SK-N-SH (cell line): ENCODE data around the gene CIROP. TPM values are rescaled to one million over a fixed set of nuclear protein-coding genes. Genes with fewer than 3 reads are reported as not detected.

Experiments used
- CTCF ChIA-PET: fragments of 300-600, 350-600 bp; formaldehyde crosslinking; extraction: SDS; loops from one replicate; lab custom pipeline; 2021; lab: Yijun Ruan, JAX
- POLR2A ChIA-PET: fragments of 350-600 bp; sonication (Branson Sonifier 250); formaldehyde crosslinking; extraction: SDS; loops from one replicate; lab custom pipeline; 2020; ENCODE audit warnings: antibody characterized with exemption, inconsistent platforms; lab: Yijun Ruan, JAX
- DNase-seq: peaks from one replicate; pipeline ENCODE4 v3.0.0; 2012
- H2AFZ ChIP-seq: fragments of 200-600 bp; sonication (generic); 2 replicates; pipeline ENCODE4 v1.8.1; 2016; ENCODE audit warnings: antibody characterized with exemption, mild to moderate bottlenecking, low read depth
- H3F3A ChIP-seq: fragments of 200-600 bp; sonication (generic); replicated peaks from 2 replicates; pipeline ENCODE3; 2016; ENCODE audit warnings: antibody characterized with exemption, mild to moderate bottlenecking; ENCODE audit not compliant: insufficient read depth
- H3K27ac ChIP-seq, 2 experiments: fragments of 200-500 bp in 1 of 2; fragments of 200-600 bp in 1 of 2; sonication (Bioruptor generic) in 1 of 2; sonication (generic), shearing (Covaris generic) in 1 of 2; 2 replicates each; pipeline versions ENCODE4 v1.5.1 to v1.6.1; 2014 to 2016; ENCODE audit warnings: low read depth in 2 of 2, inconsistent platforms in 1 of 2, low read length in 1 of 2, mild to moderate bottlenecking in 1 of 2, mixed read lengths in 1 of 2
- H3K27me3 ChIP-seq: fragments of 200-600 bp; sonication (generic), shearing (Covaris generic); 2 replicates; pipeline ENCODE4 v1.6.1; 2016; ENCODE audit warnings: mixed run types; ENCODE audit not compliant: insufficient read depth
- H3K36me3 ChIP-seq, 2 experiments: fragments of 200-500 bp in 1 of 2; fragments of 200-600 bp in 1 of 2; sonication (Bioruptor generic) in 1 of 2; sonication (generic) in 1 of 2; replicated peaks in 1 of 2; 2 replicates each; pipeline versions ENCODE3 to v1.5.1; 2014 to 2016; ENCODE audit warnings: low read length in 1 of 2, mild to moderate bottlenecking in 1 of 2; ENCODE audit not compliant: insufficient read depth in 2 of 2, control insufficient read depth in 1 of 2
- H3K4me1 ChIP-seq, 2 experiments: fragments of 200-500 bp in 1 of 2; fragments of 200-600 bp in 1 of 2; sonication (Bioruptor generic) in 1 of 2; sonication (generic), shearing (Covaris generic) in 1 of 2; 2 replicates each; pipeline versions ENCODE4 v1.5.1 to v1.6.1; 2014 to 2016; ENCODE audit warnings: low read depth in 1 of 2, low read length in 1 of 2, mixed run types in 1 of 2; ENCODE audit not compliant: insufficient read depth in 2 of 2, control insufficient read depth in 1 of 2
- H3K4me2 ChIP-seq: fragments of 200-600 bp; sonication (generic), shearing (Covaris generic); 2 replicates; pipeline ENCODE4 v1.6.1; 2017; ENCODE audit warnings: mixed run types
- H3K4me3 ChIP-seq, 2 experiments: fragments of 200-500 bp in 1 of 2; fragments of 200-600 bp in 1 of 2; sonication (Bioruptor generic) in 1 of 2; sonication (generic), shearing (Covaris generic) in 1 of 2; 2 replicates each; pipeline versions ENCODE4 v1.5.1 to v1.8.1; 2014 to 2016; ENCODE audit warnings: low read depth in 2 of 2, inconsistent platforms in 1 of 2, low read length in 1 of 2, mild to moderate bottlenecking in 1 of 2, mixed read lengths in 1 of 2, moderate library complexity in 1 of 2
- H3K79me2 ChIP-seq: fragments of 200-600 bp; sonication (generic); 2 replicates; pipeline ENCODE4 v1.8.1; 2017; ENCODE audit warnings: mild to moderate bottlenecking; ENCODE audit not compliant: insufficient read depth
- H3K9ac ChIP-seq: fragments of 200-600 bp; sonication (generic); 2 replicates; pipeline ENCODE4 v1.6.1; 2017; ENCODE audit warnings: mixed run types
- H3K9me2 ChIP-seq: fragments of 200-600 bp; sonication (generic); 2 replicates; pipeline ENCODE4 v1.6.1; 2017; ENCODE audit warnings: mixed run types
- H3K9me3 ChIP-seq: fragments of 200-600 bp; sonication (generic); 2 replicates; pipeline ENCODE4 v1.6.1; 2017; ENCODE audit warnings: mixed run types, mild to moderate bottlenecking, moderate library complexity
- H4K20me1 ChIP-seq: fragments of 200-600 bp; sonication (generic); 2 replicates; pipeline ENCODE4 v1.6.1; 2017; ENCODE audit warnings: mild to moderate bottlenecking, mixed run types; ENCODE audit not compliant: insufficient read depth
- ELF1 ChIP-seq: IDR thresholded peaks from 2 replicates; pipeline ENCODE4 v1.4.0; 2012
- EZH2phosphoT487 ChIP-seq: fragments of 200-600 bp; sonication (generic); IDR thresholded peaks from 2 replicates; pipeline ENCODE4 v1.6.1; 2017; ENCODE audit warnings: low read depth, mixed run types, mild to moderate bottlenecking, antibody characterized with exemption, moderate library complexity, borderline replicate concordance
- GATA2 ChIP-seq: sonication (generic); formaldehyde crosslinking; IDR thresholded peaks from 2 replicates; pipeline ENCODE4 v1.5.0; 2020; ENCODE audit warnings: mild to moderate bottlenecking, missing genetic modification reagents
- MAX ChIP-seq: IDR thresholded peaks from 2 replicates; pipeline ENCODE4 v1.4.0; 2012; ENCODE audit warnings: low read depth
- MXI1 ChIP-seq: IDR thresholded peaks from 2 replicates; pipeline ENCODE4 v1.6.1; 2012; ENCODE audit warnings: mild to moderate bottlenecking, low read depth, low read length, improper control_type of control experiment
- PBX3 ChIP-seq: IDR thresholded peaks from 2 replicates; pipeline ENCODE4; 2012
- RAD21 ChIP-seq: IDR thresholded peaks from 2 replicates; pipeline ENCODE4 v1.6.1; 2012; ENCODE audit warnings: mild to moderate bottlenecking, low read length
- RCOR1 ChIP-seq: fragments of 150-350 bp; IDR thresholded peaks from 2 replicates; pipeline ENCODE4 v1.6.1; 2017; ENCODE audit warnings: antibody characterized with exemption, low read length
- REST ChIP-seq: IDR thresholded peaks from 2 replicates; pipeline ENCODE4 v1.6.1; 2012; ENCODE audit warnings: mild to moderate bottlenecking, low read depth, low read length, moderate library complexity
- RFX5 ChIP-seq: IDR thresholded peaks from 2 replicates; pipeline ENCODE4 v1.6.1; 2012; ENCODE audit warnings: mild to moderate bottlenecking, improper control_type of control experiment, low read length
- SMC3 ChIP-seq: IDR thresholded peaks from 2 replicates; pipeline ENCODE4 v1.6.1; 2012; ENCODE audit warnings: low read depth, low read length, improper control_type of control experiment
- TAF1 ChIP-seq: IDR thresholded peaks from 2 replicates; pipeline ENCODE4 v1.6.1; 2012; ENCODE audit warnings: low read depth, mild to moderate bottlenecking, low read length, moderate library complexity, borderline replicate concordance
- USF2 ChIP-seq: fragments of 150-350 bp; IDR thresholded peaks from 2 replicates; pipeline ENCODE4 v1.6.1; 2017; ENCODE audit warnings: antibody characterized with exemption, low read length, low read depth, borderline replicate concordance
- YY1 ChIP-seq: IDR thresholded peaks from 2 replicates; pipeline ENCODE4 v1.4.0; 2012; ENCODE audit warnings: low read depth, mild to moderate bottlenecking
- WGBS: methylation state at CpG from one replicate; pipeline ENCODE4 v1.1.6; 2017; ENCODE audit warnings: low lambda C conversion rate; 5-methylcytosine and 5-hydroxymethylcytosine counted together
- polyA plus RNA-seq, 3 experiments: library from polyadenylated mRNA; depleted of rRNA; stranded (reverse); fragments of >200 nt; gene quantifications; 2 replicates each; pipeline ENCODE4 v1.2.3, GENCODE V29; 2012
- TF ChIP-seq, protein P1 (sequence below): fragments of 150-350 bp; IDR thresholded peaks from 2 replicates; pipeline ENCODE4 v1.6.1; 2016; ENCODE audit warnings: mild to moderate bottlenecking, low read depth, low read length

Gene CIROP
- polyA plus RNA-seq, 1 of the 3 experiments (the other 2 are of a cell fraction), result not detected

DNA sequence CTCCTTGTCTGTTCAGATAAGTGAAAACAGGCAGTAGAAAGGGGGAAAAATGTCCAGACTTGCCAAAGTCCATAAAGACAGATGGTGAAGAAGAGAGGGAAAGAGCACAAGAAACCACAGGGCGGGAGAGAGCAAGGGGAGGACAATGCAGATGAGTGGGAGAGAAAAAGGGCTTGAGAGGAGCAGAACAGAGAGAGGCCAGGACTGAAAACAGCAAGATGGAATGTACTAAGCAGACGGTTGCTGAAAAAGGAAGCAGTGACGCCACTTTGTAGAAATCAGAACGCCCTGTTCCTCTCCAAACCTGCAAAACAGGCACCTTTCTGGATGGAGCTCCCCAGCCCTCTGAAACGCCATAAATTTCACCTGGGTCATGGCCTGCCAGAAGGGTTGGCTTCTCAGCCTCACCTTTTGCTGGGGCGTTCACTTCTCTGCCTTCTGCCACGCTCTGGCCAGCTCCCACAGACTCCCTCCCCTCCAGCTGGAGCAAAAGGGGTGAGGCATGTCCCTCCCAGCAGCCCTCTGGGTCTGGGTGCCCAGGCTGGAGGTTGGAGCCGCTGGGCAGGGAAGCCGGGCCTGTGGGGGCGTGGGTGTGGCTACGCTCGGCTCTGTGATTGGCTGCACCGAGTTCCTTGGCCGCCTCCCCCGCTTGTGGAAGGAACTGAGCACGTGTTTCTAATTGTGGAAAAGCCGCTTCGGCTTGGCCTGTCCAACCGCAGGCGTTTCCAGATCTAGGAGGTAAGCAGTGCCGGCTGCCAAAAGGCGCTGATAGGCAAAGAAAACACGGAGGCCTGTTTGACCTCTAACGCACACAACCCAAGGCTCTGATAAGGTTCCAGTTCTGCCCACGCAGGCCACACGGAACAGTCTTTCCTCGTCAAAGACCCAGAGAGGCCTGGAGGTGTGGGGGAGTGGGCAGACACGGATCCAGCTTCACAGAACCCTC, 49.3 kb upstream of the CIROP start:
- no peak overlapping the region for H3K27ac ChIP-seq
- CTCF ChIA-PET, result interaction anchor here (1.0 to 2.4 kb wide), 2 partner anchors 33 kb away, joined by 3 to 10 read pairs; no protein-coding TSS in a partner anchor
- TF ChIP-seq MAX, result 0 out of 2 replicates have a peak, but pooled peaks have one; percentile 39
- no peak for TF ChIP-seq RCOR1
- H3F3A ChIP-seq, result no peaks in the 10 kb centered on the region
- H3K36me3 ChIP-seq, result no peaks in the 10 kb centered on the region
- no peaks in the 10 kb centered on the region for H3K79me2 ChIP-seq
- no peak overlapping the region for H3K4me3 ChIP-seq
- peaks cover 0 to 23% of the 10 kb centered on the region in 2 experiments; a peak in 3 of 4 replicates for H3K4me1 ChIP-seq
- 43% methylated on average over 23 of the region's 28 CpGs for WGBS
- no peaks in the 10 kb centered on the region for H4K20me1 ChIP-seq
- H2AFZ ChIP-seq, result peak overlapping the region; percentile 41; the same call in 1 of the 2 replicates
- H3K9me2 ChIP-seq, result no peaks in the 10 kb centered on the region
- peak overlapping the region; percentile 2; the same call in 1 of the 2 replicates for H3K4me2 ChIP-seq
- no peaks in the 10 kb centered on the region for H3K9me3 ChIP-seq
- POLR2A ChIA-PET, result no interaction called here
- H3K9ac ChIP-seq, result no peak overlapping the region
- peak; percentile 34 for DNase-seq
- peaks cover 9% of the 10 kb centered on the region; the same call in 1 of the 2 replicates for H3K27me3 ChIP-seq

DNA sequence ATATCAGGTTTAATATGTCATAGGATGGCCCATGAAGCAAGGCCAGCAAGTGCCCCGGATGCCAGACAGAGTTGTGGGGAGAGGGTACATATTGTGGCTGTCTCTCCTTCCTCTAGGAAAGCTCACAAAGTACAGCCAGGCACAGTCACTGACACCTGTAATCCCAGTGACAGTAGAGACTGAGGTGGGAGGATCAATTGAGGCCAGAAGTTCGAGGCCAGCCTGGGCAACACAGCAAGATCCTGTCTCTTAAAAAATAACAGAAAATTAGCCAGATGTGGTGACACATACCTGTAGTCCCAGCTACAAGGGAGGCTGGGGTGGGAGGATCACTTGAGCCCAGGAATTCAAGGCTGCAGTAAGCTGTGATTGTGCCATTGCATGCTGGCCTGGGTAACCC, 46.6 kb upstream of the CIROP start:
- POLR2A ChIA-PET, result no interaction called here
- Histone ChIP-seq H3K9me2 (no peaks in the 10 kb centered on the region), H3K27me3 (peaks cover 9% of the 10 kb centered on the region; the same call in 1 of the 2 replicates), H2AFZ (no peak overlapping the region), H3K4me2 (no peak overlapping the region), H4K20me1 (no peaks in the 10 kb centered on the region), H3K9ac (no peak overlapping the region), H3F3A (no peaks in the 10 kb centered on the region), H3K4me3 (no peak overlapping the region), H3K79me2 (no peaks in the 10 kb centered on the region), H3K36me3 (no peaks in the 10 kb centered on the region), H3K4me1 (peaks cover 0 to 23% of the 10 kb centered on the region in 2 experiments; a peak in 3 of 4 replicates), H3K9me3 (no peaks in the 10 kb centered on the region), H3K27ac (no peak overlapping the region)
- no peak for DNase-seq
- CTCF ChIA-PET, result interaction anchor here (0.7 to 2.8 kb wide), 3 partner anchors 31 to 36 kb away, joined by 3 to 10 read pairs (median 5); no protein-coding TSS in a partner anchor
- 28% methylated on average over 2 of the region's 2 CpGs for WGBS
- TF ChIP-seq RFX5 (no peak), YY1 (no peak), ELF1 (no peak), MXI1 (no peak), MAX (no peak), PBX3 (no peak), TAF1 (no peak), RAD21 (no peak), EZH2phosphoT487 (no peak), GATA2 (no peak), USF2 (no peak), SMC3 (no peak), REST (no peak), RCOR1 (no peak)
- TF ChIP-seq, protein P1, sequence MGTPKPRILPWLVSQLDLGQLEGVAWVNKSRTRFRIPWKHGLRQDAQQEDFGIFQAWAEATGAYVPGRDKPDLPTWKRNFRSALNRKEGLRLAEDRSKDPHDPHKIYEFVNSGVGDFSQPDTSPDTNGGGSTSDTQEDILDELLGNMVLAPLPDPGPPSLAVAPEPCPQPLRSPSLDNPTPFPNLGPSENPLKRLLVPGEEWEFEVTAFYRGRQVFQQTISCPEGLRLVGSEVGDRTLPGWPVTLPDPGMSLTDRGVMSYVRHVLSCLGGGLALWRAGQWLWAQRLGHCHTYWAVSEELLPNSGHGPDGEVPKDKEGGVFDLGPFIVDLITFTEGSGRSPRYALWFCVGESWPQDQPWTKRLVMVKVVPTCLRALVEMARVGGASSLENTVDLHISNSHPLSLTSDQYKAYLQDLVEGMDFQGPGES, result no peak
